ENCODE results near the gene IFITM2. TPM values are rescaled to one million over a fixed set of nuclear protein-coding genes. Genes with fewer than 3 reads are reported as not detected.
"Not testable (repeated sequence)": the region's sequence is repeated elsewhere in the genome, so short reads cannot be mapped to it uniquely, and the experiment has no call there.

Gene IFITM2
- total RNA-seq, 2 donors from 2014 or later, result 96.6 to 149 TPM

DNA sequence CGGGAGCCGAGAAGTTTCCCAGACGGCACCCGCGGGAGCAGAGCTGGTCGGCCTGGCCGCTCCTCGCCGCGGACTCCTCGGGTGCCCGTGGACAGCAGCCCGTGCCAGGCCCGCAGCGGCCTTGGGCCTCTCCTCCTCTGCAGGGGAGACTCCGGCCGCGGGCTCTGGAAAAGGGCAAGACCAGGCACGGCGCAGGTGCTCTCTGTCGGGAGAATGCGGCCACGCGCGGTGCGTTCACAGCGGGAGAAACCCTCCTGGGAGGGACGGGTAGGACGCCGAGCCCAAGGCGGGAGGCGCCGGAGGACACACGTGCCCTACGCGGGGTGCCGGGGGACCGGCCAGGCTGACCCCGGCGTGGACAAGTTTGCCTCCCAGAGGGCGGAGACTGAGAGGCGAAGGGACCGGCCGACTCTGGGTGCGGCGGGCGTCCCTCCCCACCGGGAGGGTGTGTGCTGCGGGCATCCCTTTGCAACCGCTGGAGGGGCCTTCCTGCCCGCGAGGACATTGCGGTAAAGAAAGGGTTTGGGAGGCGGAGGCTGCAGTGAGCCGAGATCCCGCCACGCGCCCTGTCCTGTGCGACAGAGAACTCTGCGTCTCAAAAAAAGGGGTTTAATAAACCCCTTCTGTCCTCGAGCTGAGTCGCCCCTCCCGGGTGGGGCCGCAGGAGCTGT, 8.6 kb downstream of the IFITM2 start:
- Histone ChIP-seq H3K4me3 (peak overlapping the region; percentile 8 to 41), H3K9me3 (no peaks in the 10 kb centered on the region), H3K27me3 (replicated peaks; ENCODE audit: insufficient read depth) (no peaks in the 10 kb centered on the region), H3K4me1 (replicated peaks) (peaks cover 16% of the 10 kb centered on the region), H3K27ac (peak overlapping the region; percentile 37 to 86), H3K36me3 (no peaks in the 10 kb centered on the region)
- WGBS, result 35% methylated on average over 64 of the region's 64 CpGs
- intact Hi-C loops (cut with DNase I), result no loop called here
- DNase-seq (ENCODE audit: low spot score), result no peak
- TF ChIP-seq POLR2A (IDR thresholded peaks at IDR 0.05), result peak; percentile 25
- TF ChIP-seq, protein P1, sequence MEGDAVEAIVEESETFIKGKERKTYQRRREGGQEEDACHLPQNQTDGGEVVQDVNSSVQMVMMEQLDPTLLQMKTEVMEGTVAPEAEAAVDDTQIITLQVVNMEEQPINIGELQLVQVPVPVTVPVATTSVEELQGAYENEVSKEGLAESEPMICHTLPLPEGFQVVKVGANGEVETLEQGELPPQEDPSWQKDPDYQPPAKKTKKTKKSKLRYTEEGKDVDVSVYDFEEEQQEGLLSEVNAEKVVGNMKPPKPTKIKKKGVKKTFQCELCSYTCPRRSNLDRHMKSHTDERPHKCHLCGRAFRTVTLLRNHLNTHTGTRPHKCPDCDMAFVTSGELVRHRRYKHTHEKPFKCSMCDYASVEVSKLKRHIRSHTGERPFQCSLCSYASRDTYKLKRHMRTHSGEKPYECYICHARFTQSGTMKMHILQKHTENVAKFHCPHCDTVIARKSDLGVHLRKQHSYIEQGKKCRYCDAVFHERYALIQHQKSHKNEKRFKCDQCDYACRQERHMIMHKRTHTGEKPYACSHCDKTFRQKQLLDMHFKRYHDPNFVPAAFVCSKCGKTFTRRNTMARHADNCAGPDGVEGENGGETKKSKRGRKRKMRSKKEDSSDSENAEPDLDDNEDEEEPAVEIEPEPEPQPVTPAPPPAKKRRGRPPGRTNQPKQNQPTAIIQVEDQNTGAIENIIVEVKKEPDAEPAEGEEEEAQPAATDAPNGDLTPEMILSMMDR (IDR thresholded peaks at IDR 0.05), result no peak
- TF ChIP-seq POLR2AphosphoS5 (IDR thresholded peaks at IDR 0.05), result peak; percentile 3

- WGBS, result 83% methylated on average over 7 of the region's 7 CpGs
- intact Hi-C loops (cut with DNase I), result no loop called here
- H3K9me3 ChIP-seq, result no peaks in the 10 kb centered on the region
- H3K36me3 ChIP-seq, result no peaks in the 10 kb centered on the region
- peak overlapping the region in 1 of 2 donors; percentile 86 for H3K27ac ChIP-seq
- no peak for TF ChIP-seq POLR2A (IDR thresholded peaks at IDR 0.05)
- no peaks in the 10 kb centered on the region for H3K27me3 ChIP-seq (replicated peaks; ENCODE audit: insufficient read depth)
- DNase-seq (ENCODE audit: low spot score), result no peak
- H3K4me1 ChIP-seq (replicated peaks), result peaks cover 15% of the 10 kb centered on the region
- H3K4me3 ChIP-seq, result no peak overlapping the region
Measured at GRCh38 chr11:316891-317301, 9.3 kb downstream of the IFITM2 start.

- H3K4me3 ChIP-seq; H3K36me3 ChIP-seq; DNase-seq (ENCODE audit: low spot score); H3K9me3 ChIP-seq; intact Hi-C loops (cut with DNase I); H3K4me1 ChIP-seq (replicated peaks); H3K27me3 ChIP-seq (replicated peaks; ENCODE audit: insufficient read depth): not testable (repeated sequence)
- H3K27ac ChIP-seq, result peak overlapping the region; percentile 30 to 86
- 43% methylated on average over 25 of the region's 30 CpGs for WGBS
Measured at GRCh38 chr11:317668-318404, 10.2 kb downstream of the IFITM2 start.

GRCh38 chr11:318405-319120, 10.9 kb downstream of the IFITM2 start:
- H3K36me3 ChIP-seq; H3K27me3 ChIP-seq (replicated peaks; ENCODE audit: insufficient read depth); intact Hi-C loops (cut with DNase I); DNase-seq (ENCODE audit: low spot score); H3K9me3 ChIP-seq; H3K4me1 ChIP-seq (replicated peaks): not testable (repeated sequence)
- 1% methylated on average over 15 of the region's 79 CpGs for WGBS
- peak overlapping the region; percentile 66 to 69 for H3K4me3 ChIP-seq
- peak overlapping the region; percentile 97 to 98 for H3K27ac ChIP-seq

DNA sequence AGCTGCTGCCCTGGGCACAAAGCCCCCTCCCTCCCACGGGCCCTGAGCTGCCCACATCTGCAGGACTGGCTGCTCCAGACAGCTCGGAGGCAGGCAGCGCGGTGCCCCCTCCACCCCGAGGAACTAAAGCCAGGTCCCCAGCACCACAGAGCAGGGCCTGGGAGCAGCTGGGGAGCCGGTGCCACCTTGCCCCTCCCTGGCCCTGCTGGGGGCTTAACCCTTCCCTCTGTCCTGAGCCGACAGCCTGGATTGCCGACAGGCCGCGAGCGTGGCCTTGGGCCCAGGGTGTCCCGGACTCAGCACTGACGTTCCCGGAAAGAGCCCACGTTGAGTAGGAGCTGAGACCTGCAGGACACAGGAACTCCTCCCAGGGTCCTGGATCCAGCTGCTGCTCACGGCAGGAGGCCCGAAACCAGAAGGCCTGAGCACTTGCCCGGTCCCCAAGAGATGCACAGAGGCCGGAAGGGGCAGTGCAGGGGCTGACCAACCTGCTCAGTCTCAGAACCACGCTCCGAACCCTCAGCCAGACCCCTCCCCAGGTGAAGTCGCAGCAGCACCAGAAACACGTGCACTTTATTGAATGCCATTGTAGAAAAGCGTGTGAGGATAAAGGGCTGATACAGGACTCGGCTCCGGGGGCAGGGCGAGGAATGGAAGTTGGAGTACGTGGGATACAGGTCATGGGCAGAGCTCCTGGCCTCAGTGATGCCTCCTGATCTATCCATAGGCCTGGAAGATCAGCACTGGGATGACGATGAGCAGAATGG, 11.7 kb downstream of the IFITM2 start:
- H3K9me3 ChIP-seq; H3K36me3 ChIP-seq; intact Hi-C loops (cut with DNase I); DNase-seq (ENCODE audit: low spot score); H3K27me3 ChIP-seq (replicated peaks; ENCODE audit: insufficient read depth); H3K4me1 ChIP-seq (replicated peaks): not testable (repeated sequence)
- H3K27ac ChIP-seq, result peak overlapping the region; percentile 97 to 98
- peak overlapping the region; percentile 66 to 69 for H3K4me3 ChIP-seq
- TF ChIP-seq POLR2AphosphoS5 (IDR thresholded peaks at IDR 0.05), result peak; percentile 22
- WGBS, result 4% methylated on average over 18 of the region's 29 CpGs

DNA sequence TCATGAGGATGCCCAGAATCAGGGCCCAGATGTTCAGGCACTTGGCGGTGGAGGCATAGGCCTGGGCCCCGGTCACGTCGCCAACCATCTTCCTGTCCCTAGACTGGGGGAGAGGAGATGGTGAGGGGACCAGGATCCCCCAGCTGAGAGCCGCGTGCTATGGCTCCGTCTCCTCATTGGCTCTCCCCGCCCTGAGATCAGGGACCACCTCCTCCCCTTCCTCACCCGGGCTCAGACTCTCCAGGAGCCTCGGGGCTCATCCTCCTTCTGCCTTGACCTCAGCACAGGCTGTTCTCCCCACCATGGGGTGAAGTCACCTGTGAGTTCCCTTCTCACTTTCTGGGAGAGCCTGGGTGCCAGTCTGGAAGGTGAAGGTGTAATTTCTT, 12.3 kb downstream of the IFITM2 start:
- peak; percentile 17 for TF ChIP-seq POLR2A (IDR thresholded peaks at IDR 0.05)
- Histone ChIP-seq H3K27ac (peak overlapping the region; percentile 97 to 98), H3K4me3 (peak overlapping the region; percentile 66 to 69)
- H3K4me1 ChIP-seq (replicated peaks); H3K36me3 ChIP-seq; H3K9me3 ChIP-seq; H3K27me3 ChIP-seq (replicated peaks; ENCODE audit: insufficient read depth); DNase-seq (ENCODE audit: low spot score); intact Hi-C loops (cut with DNase I): not testable (repeated sequence)
- 8% methylated on average over 5 of the region's 10 CpGs for WGBS

DNA sequence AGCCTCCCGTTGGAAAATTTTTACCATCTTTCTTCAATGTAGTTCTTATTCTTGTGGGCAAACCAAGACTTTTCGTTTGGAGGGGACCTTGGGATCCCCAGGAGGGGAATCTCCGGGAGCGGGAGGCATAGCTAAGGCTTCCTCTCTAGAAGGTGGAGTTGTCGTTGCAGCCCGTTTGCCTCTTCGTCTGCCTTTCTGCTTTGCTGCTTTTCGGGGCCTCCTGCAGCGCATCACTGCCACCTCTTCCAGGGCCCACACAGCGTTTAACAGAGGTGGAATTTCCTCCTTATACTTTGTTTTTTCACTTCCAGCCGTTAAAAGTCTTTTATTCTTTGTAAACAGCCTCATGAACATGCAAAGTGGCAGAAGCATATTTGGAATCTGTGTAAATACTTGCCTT, 16.5 kb downstream of the IFITM2 start:
- no peak for DNase-seq (ENCODE audit: low spot score)
- Histone ChIP-seq H3K36me3 (no peaks in the 10 kb centered on the region), H3K27ac (peak overlapping the region; percentile 38 to 65), H3K4me1 (replicated peaks) (peaks cover 3% of the 10 kb centered on the region), H3K4me3 (no peak overlapping the region), H3K27me3 (replicated peaks; ENCODE audit: insufficient read depth) (no peaks in the 10 kb centered on the region), H3K9me3 (no peaks in the 10 kb centered on the region)
- WGBS, result 62% methylated on average over 11 of the region's 11 CpGs
- intact Hi-C loops (cut with DNase I), result no loop called here
- TF ChIP-seq POLR2AphosphoS5 (IDR thresholded peaks at IDR 0.05), result no peak
- no peak for TF ChIP-seq POLR2A (IDR thresholded peaks at IDR 0.05)
- TF ChIP-seq, protein P1 (IDR thresholded peaks at IDR 0.05), result no peak

DNA sequence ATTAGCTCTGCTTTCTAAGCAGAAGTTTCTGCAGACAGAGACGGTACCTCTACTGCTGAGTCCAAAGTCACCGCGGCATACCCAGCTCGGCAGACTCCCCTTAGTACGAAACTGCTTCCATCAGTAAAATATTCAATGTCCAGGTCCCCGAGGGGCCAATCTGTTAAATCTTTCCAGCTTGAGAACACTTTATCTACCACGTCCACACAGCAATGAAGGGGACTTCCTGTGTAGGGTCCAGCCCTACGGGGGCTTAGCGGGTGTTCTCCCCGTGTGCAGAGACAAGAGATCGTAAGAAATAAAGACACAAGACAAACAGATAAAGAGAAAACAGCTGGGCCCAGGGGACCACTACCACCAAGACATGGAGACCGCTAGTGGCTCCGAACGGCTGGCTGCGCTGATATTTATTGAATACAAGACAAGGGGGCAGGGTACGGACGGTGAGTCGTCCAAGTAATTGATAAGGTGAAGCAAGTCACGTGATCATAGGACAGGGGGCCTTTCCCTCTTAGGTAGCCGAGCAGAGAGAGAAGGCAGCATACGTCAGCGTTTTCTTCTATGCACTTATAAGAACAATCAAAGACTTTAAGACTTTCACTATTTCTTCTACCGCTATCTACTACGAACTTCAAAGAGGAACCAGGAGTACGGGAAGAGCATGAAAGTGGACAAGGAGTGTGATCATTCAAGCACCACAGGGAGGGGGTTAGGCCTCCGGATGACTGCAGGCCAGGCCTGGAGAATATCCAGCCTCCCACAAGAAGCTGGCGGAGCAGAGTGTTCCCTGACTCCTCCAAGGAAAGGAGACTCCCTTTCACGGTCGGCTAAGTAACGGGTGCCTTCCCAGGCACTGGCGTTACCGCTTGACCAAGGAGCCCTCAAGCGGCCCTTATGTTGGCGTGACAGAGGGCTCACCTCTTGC, 17.2 kb downstream of the IFITM2 start:
- intact Hi-C loops (cut with DNase I); DNase-seq (ENCODE audit: low spot score); H3K36me3 ChIP-seq; H3K27me3 ChIP-seq (replicated peaks; ENCODE audit: insufficient read depth); H3K4me1 ChIP-seq (replicated peaks); H3K4me3 ChIP-seq; H3K9me3 ChIP-seq: not testable (repeated sequence)
- 47% methylated on average over 28 of the region's 34 CpGs for whole genome bisulfite sequencing
- H3K27ac ChIP-seq, result peak overlapping the region; percentile 65 to 78
